COR-L47 (cell line): ENCODE data around the gene CACNG4.

Source experiments
- DNase-seq: peaks from one replicate; lab custom pipeline; 2025; lab: John Stamatoyannopoulos, UW

Gene CACNG4

DNA sequence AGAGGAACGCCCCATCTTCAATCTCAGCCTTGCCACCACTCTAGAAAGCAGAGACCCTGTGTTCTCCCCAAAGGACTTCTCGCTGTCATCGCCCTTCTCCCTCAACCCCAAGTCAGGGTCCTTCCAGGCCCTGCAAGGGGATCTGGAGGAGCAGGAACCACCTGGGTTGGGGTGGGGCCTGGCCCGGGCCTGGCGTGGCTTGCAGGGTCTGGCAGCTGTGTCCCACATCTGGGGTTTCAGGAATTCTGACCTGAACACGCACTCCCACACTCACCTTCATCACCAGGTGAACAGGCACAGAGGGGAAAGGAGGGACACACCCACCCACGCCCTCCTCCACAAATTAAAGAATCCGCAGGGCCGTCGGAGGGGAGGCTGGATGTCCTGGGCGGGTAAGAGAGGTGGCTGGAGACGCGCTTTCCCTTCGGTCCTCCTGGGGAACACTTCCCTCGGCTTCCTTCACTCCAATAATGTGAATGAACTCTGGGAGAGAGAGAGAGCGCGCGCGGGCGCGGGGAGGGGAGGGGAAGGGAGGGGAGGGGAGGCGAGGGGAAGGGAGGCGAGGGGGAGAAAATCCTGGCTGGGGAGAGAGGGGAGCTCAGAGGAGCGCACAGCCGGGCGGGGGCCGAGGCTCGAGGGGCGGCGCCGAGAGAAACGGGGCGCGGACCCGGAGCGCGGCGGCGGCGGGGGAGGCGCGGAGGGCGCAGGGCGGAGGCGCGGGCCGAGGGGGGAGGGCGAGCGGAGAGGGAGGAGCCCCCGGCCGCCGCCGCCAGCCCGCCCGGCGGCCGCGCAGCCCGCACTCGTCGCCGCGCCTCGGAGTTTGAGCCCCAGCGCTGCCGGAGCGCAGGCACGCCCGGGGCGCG lies at the start of gene CACNG4:
Gene CACNG4 (plus strand): TSS at position 799 of the 863 bp plus-strand sequence. CDS start 205 bp downstream, outside the sequence.
- DNase-seq: peak; percentile 35

DNA sequence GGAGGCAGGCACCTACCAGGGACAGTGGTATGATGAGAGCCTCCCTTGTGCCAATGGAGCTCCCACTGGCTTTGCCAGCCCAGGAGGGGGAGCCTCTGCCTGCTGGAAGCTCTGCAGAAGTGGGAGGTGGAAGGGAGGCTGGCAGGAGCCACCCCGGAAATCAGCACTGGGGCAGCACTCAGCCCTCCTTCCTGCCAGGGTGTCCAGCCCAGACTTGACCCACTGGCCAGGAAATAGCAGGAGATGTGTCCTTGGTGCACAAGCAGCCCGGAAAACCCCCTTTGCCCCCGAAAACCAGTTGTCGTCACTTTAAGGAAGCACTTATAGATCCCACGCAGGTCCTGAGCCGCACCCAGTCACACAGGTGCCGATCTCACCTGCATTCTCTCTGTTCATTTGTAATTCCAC lies 49.3 kb upstream of the CACNG4 start:
- peak; percentile 24 for DNase-seq

DNA sequence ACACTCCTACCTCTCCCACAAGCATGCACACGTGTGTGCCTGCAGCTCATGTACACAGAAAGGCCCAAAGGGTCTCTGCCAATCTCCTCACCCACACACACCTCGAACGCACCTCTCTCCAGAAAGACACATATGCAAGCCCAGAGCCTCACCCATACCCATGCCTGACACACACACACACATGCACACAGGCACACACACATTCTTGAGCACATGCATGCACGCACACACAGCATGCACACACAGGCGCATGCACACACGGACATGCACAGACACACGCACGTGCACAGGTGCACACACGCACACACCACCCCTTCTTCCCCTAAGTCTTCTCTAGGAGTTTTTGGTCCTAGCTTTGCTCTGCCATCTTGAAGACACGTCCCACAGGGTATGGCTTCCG lies 48.7 kb upstream of the CACNG4 start:
- DNase-seq: no peak

DNA sequence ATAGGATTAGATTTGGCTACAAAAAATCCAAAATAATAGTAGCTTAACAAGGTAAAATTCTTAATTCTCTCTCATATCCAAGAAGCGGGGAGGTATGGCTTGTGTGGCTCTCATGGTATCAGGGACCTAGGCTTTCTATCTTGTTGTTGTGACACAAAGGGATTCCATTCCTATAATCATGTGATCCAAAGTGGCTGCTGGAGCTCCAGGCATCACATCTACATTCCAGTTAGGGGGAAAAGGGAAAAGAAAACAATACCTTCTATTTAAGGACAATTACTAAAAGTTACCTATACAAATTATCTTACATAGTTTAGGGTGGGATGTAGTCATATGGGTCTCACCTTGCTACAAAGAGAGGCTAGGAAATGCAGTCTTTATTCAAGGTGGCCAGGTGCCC lies 47.6 kb upstream of the CACNG4 start:
- DNase-seq: no peak

DNA sequence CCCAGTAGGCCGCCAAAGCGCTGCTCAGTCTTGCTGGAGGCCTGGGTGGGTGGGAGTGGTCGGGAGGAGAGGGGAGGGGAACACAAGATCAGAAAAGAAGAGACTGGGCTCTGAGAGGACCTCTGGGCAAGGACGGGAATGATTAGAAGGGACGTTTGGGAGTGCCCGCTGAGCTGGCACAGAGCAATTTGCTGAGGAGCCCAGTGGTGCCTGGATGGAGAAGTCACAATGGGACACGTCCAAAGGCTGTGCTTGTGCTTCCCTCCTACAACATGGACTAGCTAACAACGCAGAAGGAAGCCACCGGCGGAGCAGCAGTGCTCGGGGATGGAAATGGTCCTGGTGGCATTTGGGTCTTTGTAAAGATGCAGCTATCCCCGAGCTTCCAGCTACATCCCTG lies 45.6 kb upstream of the CACNG4 start:
- no peak for DNase-seq

DNA sequence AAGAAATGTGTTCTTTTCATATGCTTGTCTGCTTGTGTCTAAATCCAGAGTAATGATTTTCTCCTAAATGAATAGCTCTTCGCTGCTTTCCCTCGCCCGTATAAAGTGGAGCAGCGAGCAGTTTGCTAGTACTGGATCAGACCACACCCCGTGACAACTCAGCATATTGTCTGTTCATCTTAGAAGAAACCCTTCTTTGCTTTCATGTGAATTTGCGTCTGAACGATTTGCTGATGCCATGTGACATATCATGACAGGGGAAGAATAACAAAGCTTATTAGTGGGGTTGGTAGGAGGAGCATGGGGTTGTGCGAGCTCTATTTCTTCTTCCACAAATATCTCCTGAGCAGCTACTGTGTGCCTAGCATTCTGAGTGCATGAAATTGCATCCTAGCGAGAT lies 44.1 kb upstream of the CACNG4 start:
- DNase-seq: no peak

DNA sequence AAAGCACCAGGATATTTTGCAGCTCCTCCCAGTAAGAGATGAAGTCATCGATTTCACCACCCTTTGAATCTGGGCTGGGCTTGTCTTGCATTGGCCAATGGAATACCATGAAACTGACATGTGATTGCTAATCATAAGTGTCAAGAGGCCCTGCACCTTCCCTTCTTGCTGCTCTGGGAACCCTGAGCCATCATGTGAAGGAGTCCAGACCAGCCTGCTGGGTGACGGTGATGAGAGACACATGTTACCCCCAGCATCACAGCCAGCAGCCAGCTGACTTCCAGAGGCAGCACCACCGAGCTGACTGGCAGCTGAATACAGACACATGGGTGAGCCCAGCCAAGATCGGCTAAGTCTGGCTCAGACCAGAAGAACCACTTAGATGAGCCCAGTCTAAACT lies 43.6 kb upstream of the CACNG4 start:
- DNase-seq: no peak

DNA sequence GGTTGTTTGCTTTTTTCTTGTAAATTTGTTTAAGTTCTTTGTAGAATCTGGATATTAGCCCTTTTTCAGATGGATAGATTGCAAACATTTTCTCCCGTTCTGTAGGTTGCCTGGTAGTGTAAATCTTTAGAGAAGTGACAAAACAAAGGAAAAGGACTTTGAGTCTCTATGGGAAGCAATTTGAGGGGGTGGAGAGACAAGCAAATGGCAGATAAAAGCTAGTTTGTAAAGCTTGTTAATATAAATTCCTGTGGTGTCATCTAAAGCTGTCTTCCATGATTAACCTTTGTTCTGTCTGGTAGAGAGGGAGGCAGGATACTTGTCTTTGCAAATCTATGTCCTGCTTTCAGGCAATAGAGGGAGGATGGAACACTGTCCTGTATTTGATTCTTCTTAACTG lies 40.6 kb upstream of the CACNG4 start:
- DNase-seq: no peak

DNA sequence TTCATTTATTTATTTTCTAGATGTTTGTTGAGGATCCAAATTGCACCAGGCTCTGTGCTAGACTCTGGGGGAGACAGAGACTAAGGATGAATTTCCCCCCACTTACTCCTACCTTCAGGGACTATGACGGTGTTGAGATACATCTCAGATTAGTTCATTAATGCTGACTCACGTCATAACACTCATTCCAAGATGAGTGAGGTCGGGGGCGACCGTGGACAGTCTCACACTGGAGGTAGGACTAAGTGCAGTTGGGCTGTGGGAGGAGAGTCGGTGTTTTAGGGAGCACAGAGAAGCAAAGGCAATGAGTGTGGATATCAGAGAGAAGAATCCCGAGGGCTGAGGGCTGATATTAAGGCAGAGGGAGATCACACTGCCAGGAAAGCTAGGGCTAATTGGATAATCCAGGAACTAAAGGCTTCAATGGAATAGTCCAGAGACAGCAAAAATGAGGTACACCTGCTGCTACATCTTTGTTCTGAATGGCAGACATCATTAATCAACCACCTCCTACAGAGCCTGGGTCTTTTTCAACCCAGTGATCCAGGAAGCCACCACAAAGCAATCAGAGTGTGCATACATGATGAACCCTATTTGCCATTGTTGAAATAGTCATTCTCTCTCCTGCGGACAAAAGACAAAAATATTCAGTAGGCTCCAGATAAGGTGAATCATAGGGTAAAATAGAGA lies 38.6 kb upstream of the CACNG4 start:
- peak; percentile 42 for DNase-seq

DNA sequence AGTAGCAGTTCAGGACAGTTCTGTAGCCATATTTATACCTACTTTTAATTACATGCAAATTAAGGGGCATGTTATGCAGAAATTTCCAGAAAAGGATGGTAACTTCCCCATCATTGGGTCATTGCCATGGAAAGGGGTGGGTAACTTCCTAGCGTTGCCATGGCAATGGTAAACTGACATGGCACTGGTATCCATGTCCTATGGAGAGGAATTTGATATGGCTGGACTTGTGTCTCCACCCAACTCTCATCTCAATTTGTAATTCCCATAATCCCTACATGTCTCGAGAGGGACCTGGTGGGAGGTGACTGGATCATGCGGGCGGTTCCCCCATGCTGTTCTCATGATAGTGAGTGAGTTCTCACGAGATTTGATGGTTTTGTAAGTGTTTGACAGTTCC lies 35.6 kb upstream of the CACNG4 start:
- no peak for DNase-seq

DNA sequence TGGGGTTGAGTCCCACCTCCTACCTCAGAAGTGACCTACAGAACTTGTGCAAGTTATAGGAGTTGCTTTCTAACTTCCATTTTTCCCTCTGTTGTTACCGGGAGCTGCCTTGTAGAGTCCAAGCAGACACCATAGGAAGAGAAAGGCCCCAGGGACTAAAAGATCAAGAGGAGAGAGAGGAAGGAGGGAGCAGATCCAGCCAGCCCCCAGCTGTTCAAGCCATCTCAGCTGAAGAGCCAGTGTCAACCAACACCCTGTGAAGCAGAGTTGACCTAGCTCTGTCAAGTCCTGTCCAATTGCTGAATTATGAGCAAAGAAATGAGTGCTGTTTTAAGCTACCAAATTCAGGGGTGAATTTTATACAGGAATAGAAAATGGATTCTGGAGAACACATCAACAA lies 34.9 kb upstream of the CACNG4 start:
- DNase-seq: no peak

DNA sequence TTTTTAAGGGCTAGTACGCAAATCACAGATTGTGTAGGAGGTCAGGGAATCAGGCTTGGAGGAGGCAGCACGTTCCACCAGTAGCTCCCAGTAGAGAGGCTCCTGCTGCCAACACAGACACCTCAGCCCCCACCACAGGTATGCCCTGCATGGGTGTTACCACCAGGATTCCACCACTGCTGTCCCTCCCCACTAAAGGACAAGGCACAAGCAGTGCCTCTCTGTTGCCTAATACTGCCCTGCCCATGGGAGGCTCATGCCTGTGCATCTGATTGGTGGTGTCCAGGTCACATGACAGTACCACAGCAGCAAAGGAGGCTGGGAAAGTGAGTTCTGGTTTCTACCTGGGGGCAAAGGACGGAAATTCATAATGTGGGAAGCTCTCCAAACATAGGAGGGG lies 33.6 kb upstream of the CACNG4 start:
- no peak for DNase-seq

DNA sequence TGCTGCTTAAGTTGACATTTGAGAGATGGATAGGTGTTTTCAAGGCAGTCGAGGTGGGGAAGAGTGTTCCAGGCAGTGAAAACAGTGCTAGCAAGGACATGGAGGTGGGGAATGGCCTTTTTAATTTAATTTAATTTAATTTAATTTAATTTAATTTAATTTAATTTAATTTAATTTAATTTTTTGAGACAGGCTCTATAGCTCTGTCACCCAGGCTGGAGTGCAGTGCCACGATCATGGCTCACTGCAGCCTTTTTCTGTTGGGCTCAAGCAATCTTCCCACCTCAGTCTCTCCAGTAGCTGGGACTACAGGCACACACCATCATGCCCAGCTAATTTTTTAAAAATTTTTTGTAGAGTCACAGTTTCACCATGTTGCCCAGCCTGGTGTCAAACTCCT lies 32.2 kb upstream of the CACNG4 start:
- no peak for DNase-seq

DNA sequence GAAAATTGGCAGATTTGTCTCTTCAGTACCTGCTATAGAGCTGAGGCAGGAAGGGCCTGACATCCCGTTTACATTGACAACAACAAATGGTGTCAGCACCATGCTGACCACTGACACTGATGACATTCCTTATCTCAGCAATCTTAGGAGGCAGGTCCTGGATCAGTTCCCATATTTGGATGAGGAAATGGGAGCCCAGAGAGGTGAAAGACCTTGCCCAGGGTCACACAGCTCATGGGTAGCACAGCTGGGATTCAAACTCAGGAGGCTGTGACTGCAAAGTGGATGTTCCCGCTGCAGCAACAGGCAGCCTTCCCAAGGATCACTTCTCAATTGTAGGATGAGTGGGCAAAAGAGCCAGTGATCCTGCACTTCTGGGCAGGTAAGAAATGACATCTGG lies 30.5 kb upstream of the CACNG4 start:
- DNase-seq: no peak

DNA sequence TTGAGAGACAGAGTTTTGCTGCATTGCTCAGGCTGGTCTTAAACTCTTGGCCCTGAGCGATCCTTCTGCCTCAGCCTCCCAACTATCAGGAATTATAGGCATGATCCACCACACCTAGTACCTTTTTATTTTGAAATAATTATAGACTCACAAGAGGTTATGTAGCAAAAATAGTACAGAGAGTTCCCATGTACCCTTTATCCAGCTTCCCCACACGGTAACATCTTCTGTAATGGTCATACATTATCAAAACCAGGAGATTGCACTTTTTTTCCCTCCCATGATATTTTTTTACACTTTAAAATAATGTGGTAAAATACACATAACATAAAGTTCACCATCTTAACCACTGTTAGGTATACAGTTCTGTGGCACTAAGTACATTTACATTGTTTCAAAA lies 28.8 kb upstream of the CACNG4 start:
- no peak for DNase-seq

DNA sequence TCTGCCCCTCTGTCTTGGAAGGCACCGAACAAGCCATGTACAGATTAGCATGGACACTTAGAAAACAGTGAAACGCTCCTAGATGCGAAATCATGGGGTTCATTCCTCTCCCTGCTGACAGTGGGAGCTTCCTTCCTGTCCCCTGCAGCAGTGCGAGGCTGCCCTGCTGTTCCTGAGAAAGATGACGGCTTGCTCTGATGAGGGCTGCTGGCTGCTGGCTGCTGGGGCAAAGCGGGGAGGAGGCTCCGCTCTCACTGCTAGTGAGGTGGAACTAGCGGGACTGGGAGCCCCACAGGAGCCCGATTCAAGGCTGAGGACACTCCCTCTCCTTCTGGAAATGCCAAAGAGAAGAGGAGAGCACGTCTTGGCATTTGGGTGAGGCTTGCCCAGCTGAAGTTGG lies 25.9 kb upstream of the CACNG4 start:
- DNase-seq: no peak

DNA sequence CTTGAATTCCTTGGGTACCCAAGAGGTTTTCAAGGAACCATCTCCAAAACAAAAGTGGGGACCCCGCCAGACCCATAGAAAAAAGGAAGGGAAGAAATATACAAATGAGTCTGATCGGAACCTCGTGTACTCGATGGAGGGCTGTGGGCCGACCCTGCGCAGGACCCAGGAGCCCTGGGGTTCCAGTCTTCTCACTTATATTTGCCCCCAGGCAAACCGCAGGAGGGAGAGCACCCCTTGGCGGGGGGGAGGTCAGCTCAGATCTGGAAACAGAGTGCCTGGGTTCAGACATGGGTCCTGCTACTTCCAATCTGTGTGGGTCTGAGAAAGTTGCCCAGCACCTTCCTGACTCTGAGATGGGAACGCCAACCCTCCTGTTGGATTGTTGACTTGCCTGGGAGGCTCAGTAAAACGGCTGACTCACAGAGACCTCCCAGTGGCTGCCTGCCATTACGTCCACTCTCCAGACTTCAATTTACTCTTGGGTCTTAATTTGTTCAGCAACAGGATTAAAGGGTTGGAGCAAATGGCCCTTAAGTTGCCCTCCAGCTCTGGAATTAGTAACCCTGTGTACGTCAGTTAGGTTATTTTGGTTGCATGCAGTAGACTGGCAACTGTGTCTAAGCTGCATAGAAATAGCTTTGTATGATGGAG lies 24.9 kb upstream of the CACNG4 start:
- no peak for DNase-seq

DNA sequence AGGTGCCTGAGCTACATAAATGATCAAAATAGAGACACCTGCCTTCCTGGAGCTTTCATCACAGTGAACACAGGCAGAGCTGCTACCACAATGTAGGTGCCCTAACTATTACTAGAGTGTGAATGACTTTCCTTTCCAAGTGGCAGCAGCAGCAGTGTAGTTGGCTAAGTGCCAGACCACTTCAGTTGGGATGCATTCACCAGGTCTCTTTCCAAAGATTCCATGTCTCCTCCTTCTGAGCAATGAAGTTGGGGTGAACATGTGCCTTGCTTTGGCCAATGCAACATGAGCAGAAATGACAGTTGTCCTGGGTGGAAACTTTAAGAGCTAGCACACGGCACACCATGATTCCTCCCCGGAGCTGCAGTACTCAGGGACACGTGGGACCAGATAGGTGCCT lies 23.3 kb upstream of the CACNG4 start:
- DNase-seq: no peak

DNA sequence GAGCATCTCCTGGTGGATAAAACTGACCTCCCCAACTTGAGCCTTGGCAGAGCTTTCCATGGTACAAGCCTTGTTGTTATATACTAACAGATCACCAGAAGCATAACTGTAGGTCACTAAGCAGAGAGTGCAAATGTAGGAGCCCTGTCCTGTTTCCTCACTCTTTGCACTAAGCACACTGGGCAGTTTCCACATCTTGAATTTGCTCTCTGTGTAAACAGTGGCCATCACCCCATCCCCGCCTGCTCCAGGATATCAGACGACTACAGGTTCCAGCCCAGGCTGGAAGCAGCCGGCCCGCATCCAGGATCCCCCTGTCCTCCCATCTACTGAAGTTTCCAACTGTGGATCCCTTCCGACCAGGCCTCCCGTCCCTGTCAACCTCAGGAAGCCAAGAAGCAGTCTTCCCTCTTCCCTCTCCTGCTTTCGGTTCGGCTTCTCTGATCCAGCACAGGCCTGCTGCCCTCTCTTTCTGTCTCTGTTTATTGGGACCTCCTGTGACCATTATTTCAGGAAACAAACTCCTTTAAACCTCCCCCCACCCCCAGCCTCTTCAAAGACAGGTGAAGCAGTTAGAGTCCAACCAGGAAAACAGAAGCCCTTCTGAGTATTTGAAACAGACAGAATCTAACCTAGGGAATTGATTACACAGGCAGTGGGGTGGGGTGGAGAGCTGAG lies 22.6 kb upstream of the CACNG4 start:
- DNase-seq: no peak

DNA sequence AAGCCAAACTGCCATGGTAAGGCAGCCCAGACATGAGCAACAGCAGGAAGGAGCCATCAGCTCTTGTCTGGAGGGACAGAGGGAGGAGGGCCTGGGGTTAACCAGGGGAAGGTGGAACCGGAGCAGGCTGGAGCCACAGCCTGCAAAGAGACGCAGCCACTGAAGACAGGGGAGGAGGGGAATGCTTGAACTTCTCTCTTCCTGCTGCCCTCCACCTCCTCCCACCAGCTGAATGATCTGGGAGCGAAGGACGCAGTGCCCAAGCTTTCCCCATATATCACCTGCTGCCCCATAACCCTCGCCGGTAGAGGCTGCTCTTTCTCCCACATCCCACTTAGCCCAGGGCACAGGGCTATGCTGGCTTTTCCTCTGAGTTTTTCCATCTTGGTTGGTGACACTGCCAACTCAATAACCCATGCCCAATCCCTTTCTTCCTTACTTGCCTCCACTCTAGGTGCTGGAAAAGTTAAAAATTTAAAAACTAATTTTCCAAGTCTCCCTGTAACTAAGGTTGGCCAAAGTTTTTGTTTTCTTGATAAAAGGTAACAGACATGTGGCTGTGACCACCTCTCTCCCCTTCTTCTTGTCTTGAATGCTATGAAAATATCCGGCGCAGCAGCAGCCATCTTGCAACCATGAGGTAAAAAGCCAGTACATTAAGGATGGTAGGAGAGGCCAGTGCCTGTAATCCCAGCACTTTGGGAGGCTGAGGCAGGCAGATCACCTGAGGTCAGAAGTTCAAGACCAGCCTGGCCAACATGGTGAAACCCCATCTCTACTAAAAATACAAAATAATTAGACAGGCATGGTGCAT lies 21.8 kb upstream of the CACNG4 start:
- no peak for DNase-seq

DNA sequence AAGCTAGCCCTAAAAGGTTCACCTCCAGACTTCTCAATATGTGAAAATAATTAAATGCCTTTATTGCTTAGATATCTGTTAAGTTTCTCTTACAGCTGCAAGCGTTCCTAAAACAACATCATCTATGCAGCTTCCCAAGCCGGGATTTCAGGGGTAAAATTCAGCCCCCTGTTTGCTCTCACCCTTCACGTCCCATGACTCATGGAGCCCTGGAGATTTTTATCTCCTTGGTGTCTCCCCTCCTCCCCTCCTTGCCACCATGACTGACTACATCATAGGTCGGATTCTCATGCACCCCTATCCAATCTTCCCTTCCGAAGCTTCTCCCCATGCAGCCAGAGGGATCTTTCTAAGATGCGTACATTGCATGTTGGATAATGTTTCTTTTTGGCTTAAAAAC lies 21.0 kb upstream of the CACNG4 start:
- DNase-seq: no peak
